ENCODE data around the gene CST9L.
"Not testable (repeated sequence)": the region's sequence is repeated elsewhere in the genome, so short reads cannot be mapped to it uniquely, and the experiment has no call there.

The CST9L gene

DNA sequence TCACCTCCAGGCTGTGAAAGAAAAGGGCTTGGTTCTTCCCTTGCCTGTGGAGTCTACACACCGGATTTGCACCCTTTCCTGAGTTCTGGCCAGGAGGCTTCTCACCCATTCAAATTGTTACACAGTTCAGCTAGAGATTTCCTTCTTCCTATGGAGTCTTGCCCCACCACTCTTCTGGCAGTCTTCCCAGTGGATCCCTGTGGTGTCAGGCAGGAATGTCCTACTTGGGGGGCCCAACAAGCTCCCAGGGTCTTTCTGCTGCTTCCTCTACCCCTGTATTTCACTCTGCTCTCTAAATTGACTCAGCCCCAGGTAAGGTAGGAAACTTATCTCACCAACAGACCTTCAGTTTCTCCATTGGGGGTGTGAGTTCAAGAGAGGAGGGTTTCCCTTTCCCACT is 14.0 kb upstream of the CST9L start:
- ChIA-PET POLR2A (no interaction called here), CTCF (interaction anchor here (0.5 to 1.0 kb wide), 3 partner anchors 12 to 139 kb away, joined by 3 read pairs; no protein-coding TSS in a partner anchor)
- TF ChIP-seq, protein P1, sequence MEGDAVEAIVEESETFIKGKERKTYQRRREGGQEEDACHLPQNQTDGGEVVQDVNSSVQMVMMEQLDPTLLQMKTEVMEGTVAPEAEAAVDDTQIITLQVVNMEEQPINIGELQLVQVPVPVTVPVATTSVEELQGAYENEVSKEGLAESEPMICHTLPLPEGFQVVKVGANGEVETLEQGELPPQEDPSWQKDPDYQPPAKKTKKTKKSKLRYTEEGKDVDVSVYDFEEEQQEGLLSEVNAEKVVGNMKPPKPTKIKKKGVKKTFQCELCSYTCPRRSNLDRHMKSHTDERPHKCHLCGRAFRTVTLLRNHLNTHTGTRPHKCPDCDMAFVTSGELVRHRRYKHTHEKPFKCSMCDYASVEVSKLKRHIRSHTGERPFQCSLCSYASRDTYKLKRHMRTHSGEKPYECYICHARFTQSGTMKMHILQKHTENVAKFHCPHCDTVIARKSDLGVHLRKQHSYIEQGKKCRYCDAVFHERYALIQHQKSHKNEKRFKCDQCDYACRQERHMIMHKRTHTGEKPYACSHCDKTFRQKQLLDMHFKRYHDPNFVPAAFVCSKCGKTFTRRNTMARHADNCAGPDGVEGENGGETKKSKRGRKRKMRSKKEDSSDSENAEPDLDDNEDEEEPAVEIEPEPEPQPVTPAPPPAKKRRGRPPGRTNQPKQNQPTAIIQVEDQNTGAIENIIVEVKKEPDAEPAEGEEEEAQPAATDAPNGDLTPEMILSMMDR (IDR thresholded peaks at IDR 0.05; ENCODE audit: control extremely low read depth, extremely low read depth, low read depth, missing control alignments), result no peak
- no peak for DNase-seq (ENCODE audit: extremely low spot score)

DNA sequence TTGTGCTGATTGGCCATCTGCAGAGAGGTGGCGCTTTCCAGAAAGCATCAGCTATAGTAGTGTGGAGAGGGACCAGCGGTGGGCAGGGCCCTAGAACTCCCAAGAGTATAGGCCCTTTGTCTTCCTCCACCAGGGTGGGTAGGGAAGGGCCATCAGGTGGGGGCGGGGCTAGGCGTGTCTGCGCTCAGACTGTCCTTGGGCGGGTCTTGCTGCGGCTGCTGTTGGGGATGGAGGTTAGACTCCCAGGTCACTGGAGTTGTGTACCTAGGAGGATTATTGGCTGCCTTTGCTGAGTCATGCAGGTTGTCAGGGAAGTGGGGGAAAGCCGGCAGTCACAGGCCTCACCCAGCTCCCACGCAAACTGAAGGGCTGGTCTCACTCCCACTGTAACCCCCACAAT is 13.5 kb upstream of the CST9L start:
- CTCF ChIA-PET; POLR2A ChIA-PET; DNase-seq (ENCODE audit: extremely low spot score): not testable (repeated sequence)

DNA sequence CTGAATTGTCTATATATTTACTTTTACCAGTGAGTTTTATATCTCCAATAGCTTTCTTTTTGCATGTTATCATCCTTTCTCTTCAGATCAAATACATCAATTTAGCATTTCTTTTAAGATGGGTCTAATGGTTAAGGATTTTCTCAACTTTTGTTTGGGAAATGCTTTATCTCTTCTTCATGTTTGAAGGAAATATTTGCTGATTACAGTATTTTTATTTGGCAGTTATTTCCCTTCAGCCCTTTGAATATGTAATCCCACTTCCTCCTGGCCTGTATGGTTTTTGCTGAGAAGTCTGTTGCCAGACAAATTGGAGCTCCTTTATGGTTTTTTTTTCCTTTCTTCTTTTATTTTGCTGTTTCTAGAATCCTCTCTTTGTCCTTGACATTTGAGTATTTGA is 6.7 kb upstream of the CST9L start:
- POLR2A ChIA-PET, result no interaction called here
- TF ChIP-seq, protein P1 (IDR thresholded peaks at IDR 0.05; ENCODE audit: control extremely low read depth, extremely low read depth, low read depth, missing control alignments), result no peak
- CTCF ChIA-PET, result interaction anchor here (1.0 kb wide), 1 partner anchor 129 kb away, joined by 3 read pairs; no protein-coding TSS in a partner anchor
- no peak for DNase-seq (ENCODE audit: extremely low spot score)

DNA sequence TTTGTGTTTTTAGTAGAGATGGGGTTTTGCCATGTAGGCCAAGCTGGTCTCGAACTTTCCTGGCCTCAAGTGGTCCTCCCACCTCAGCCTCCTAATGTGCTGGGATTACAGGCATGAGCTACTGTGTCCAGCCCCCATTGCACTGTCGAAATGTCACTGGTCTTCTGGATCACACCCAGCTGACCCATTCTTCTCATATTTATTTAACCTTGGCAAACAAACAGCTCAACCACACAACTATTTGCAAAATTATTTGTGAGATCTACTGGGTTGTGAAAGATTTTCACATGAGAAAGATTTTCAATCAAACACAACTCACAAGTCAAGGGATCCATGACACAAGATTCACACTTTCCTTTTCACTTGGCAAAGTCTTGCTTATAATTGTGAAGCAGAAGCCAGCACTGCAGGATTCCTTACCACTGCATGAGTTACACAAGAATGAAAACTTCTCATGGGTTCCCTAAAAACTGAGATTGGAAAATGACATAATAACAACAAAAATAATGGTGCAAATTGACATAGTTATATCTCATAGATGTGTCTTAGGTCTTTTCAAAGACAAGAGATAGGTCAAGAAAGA is 2.0 kb upstream of the CST9L start:
- TF ChIP-seq, protein P1 (IDR thresholded peaks at IDR 0.05; ENCODE audit: control extremely low read depth, extremely low read depth, low read depth, missing control alignments), result no peak
- ChIA-PET CTCF (interaction anchor here (0.6 to 1.5 kb wide), 3 partner anchors 13 to 19 kb away, joined by 3 read pairs; no protein-coding TSS in a partner anchor), POLR2A (no interaction called here)
- DNase-seq (ENCODE audit: extremely low spot score), result no peak

DNA sequence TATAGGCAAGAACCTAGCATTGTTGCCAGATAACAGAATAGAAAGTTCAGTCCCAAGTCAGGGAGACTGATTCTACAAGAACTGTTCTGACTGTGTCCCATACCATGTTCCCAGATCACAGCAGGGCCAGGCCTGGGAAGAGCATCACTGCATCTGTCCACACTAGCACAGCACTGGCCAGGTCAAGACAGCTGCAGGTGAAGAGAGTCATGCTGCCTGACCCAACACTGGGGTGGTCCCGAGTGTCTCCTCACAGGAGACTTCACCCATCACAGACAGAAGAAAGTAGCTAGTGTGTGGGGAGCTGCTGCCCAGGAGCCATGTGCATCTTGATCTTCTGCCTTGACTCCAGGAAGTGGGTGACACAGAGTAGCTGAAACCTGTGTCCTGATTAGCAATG is 1.3 kb upstream of the CST9L start:
- DNase-seq (ENCODE audit: extremely low spot score), result peak; percentile 2
- CTCF ChIA-PET, result interaction anchor here (0.6 to 1.5 kb wide), 2 partner anchors 13 to 16 kb away, joined by 3 read pairs; no protein-coding TSS in a partner anchor
- TF ChIP-seq, protein P1 (IDR thresholded peaks at IDR 0.05; ENCODE audit: control extremely low read depth, extremely low read depth, low read depth, missing control alignments), result no peak
- POLR2A ChIA-PET, result no interaction called here

DNA sequence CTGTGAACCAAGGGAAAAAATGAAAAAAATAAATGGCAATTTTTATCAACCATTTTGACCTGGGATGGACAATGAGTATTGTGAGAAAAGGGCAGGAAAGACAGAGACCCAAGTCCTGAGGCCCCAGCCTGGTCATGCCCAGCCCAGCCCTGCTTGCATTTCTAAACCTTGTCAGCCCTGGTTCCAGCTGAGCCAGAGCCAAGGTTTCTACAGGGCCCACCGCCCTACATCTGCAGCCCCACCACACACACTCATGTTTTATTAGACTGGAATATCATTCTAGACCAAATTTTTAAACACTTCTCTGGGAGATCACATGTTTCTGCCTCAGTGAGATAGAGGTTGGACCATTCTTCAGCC is 667 bp upstream of the CST9L start:
- POLR2A ChIA-PET, result no interaction called here
- DNase-seq (ENCODE audit: extremely low spot score), result no peak
- TF ChIP-seq, protein P1 (IDR thresholded peaks at IDR 0.05; ENCODE audit: control extremely low read depth, extremely low read depth, low read depth, missing control alignments), result no peak
- CTCF ChIA-PET, result no interaction called here

DNA sequence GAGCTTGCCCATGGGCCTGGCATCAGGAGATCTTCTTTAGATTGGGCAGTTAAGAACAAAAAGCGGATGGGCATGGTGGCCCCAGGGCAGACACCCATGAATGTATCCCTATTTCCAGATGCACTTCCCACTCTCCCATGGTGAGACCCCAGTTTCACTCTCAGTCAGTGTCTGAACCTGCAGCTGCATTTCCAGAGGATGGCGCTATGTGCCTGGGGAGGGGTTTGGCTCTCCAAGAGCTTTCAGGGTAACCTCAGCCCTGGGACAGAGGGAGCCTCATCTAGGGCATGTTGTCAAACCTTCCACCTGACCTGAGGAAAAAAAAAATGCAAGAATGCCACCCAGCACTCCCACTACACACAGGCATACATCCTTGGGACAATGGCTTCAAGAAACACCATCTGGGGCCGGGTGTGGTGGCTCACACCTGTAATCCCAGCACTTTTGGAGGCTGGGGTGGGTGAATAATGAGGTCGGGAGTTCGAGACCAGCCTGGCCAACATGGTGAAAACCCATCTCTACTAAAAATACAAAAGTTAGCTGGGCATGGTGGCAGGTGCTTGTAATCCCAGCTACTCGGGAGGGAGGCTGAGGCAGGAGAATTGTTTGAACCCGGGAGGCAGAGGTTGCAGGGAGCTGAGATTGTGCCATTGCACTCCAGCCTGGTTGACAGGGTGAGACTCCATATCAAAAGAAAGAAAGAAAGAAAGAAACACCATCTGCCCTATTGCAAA is 1.9 kb downstream of the CST9L start:
- ChIA-PET CTCF (no interaction called here), POLR2A (no interaction called here)
- DNase-seq (ENCODE audit: extremely low spot score), result no peak

More for the DNA sequence above, 1.9 kb downstream of the CST9L start:
- TF ChIP-seq, protein P1 (IDR thresholded peaks at IDR 0.05; ENCODE audit: control extremely low read depth, extremely low read depth, low read depth, missing control alignments), result no peak
